ENCODE measurements around the gene SYT10.
"Not testable (repeated sequence)": the region's sequence is repeated elsewhere in the genome, so short reads cannot be mapped to it uniquely, and the experiment has no call there.

SYT10 gene, protein sequence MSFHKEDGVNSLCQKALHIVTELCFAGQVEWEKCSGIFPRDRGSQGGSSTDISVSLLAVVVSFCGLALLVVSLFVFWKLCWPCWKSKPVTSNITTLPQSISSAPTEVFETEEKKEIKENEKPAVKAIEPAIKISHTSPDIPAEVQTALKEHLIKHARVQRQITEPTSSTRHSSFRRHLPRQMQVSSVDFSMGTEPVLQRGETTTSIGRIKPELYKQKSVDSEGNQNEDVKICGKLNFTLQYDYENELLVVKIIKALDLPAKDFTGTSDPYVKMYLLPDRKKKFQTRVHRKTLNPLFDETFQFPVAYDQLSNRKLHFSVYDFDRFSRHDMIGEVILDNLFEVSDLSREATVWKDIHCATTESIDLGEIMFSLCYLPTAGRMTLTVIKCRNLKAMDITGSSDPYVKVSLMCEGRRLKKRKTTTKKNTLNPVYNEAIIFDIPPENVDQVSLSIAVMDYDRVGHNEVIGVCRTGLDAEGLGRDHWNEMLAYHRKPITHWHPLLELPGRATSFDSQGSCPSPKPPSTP

DNA sequence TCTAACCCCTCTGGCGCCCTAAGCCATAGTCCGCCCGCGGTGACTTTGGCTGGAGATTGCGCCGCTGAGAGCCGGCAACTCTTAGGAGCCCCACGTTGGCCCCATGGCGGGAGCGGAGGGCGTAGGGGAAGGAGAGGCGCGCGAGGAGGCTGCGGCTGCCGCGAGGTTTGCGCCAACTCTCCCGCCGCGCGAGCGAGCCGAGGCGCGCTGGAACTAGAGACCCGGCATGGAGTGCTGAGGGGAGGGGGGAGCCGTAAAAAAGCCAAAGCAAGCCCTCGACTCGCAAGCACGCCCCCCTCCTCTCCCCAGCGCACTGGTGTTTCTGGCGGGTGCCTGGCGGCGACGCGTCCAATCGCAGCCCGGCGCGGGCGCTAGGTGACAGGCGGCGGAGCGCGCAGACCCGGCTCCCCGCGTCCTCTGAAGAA, at the start of gene SYT10:
Gene SYT10, minus strand, starts transcription at position 233 of the 425 bp plus-strand sequence. CDS start 297 bp downstream, outside the sequence.
- DNase-seq (ENCODE audit: low read depth in 4 of 4, low spot score in 1 of 4): no peak

DNA sequence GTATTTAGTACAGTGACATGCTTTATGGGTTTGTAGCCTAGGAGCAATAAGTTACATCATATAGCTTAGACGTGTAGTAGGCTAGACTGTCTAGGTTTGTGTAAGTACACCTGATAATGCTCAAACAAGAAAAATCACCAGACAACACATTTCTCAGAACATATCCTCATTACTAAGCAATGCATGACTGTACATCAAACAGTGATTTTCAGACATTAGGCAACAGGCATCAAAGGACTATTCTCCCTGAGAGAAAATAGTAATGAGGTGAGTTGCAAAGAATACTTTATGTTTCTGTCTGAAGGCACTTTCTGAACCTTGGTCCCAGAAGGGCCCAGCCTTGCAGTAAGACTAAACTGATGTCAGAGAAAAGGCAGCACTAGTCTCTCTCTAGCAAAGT, 48.4 kb upstream of the SYT10 start:
- no peak for DNase-seq (ENCODE audit: low read depth in 4 of 4, low spot score in 1 of 4)

DNA sequence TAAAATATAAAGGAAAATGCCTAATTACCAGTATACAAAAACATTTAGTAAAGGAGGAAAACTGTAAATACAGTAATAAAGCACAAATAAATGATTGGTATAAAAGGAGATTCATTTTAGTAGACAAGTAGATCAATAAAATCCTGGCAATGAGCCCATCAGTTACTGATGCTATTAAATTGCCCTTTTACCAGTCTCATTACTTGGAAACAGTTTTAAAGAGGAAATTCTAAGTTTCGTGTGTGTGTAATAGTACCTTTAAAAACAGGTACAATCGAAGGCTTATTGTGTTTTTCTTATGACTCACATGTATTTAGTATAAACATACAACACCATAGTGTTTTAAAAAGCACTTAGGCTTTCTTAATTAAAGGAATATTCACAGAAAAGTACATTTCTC, 46.4 kb upstream of the SYT10 start:
- no peak for DNase-seq (ENCODE audit: low read depth in 4 of 4, low spot score in 1 of 4)

DNA sequence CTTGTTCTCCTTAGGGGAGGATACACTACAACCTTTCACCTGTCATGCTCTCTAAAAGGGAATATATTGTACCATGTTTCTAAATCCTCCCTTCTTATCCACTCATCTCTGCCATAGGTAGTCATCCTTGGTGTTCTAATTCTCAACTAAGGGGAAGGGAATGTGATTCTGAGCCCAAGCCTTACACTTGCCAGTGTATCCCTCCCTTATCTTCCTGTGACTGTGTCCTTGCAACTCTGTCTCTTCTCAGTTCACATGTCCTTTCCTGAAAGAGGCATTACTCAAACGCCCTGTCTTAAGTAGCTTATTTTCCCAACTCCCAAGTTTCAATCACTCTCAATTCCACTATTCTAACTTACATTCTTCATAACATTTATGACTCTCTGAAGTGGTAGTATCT, 44.5 kb upstream of the SYT10 start:
- DNase-seq (ENCODE audit: low read depth in 4 of 4, low spot score in 1 of 4): no peak

DNA sequence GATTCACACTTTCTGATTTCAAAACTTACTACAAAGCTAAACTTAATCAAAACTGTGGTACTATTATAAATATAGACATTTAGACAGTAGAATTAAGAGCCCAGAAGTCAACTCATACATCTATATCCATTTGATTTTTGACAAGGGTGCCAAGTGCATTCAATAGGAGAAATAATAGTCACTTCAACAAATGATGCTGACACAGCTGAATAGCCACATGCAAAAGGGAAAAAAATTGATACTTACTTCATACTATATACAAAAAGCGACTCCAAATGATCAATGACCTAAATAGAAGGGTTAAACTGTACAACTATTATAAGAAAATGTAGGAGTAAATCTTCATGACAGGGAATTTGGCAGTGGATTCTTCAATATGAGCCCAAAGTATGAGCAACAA, 40.7 kb upstream of the SYT10 start:
- DNase-seq (ENCODE audit: low read depth in 4 of 4, low spot score in 1 of 4): no peak

DNA sequence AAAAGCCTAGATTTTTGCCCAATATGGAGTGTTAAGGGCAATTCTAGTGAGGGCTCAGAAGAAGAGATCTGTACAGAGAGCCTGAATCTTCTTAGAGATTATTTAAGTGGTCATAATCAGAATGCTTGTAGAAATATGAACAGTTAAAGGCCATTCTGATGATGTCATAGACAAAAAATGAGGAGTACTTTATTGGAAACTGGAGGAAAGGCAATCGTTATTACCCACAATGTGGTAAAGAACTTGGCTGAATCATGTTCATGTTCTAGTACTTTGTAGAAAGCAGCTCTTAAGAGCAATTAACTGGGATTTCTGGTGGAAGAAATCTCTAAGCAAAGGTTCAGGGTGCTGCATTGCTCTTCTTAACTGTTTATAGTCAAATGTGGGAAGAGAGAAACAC, 36.4 kb upstream of the SYT10 start:
- DNase-seq (ENCODE audit: low read depth in 4 of 4, low spot score in 1 of 4): no peak

DNA sequence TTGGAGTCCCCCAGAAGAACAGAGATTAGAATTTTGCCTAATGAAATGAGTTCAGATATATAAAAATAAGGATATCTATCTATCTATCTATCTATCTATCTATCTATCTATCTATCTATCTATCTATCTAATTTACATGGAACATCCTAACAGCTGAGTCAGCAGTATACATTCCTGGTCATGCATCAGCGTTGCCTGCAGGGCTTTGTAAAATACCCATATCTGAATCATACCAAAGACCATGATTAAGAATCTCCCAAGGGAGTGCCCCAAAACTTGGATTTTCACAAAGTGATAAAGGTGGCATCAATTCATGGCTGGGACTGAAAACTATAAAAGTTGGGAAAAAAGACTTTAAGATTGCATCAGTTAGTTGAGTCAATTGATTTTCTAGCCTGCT, 32.7 kb upstream of the SYT10 start:
- no peak for DNase-seq (ENCODE audit: low read depth in 4 of 4, low spot score in 1 of 4)

DNA sequence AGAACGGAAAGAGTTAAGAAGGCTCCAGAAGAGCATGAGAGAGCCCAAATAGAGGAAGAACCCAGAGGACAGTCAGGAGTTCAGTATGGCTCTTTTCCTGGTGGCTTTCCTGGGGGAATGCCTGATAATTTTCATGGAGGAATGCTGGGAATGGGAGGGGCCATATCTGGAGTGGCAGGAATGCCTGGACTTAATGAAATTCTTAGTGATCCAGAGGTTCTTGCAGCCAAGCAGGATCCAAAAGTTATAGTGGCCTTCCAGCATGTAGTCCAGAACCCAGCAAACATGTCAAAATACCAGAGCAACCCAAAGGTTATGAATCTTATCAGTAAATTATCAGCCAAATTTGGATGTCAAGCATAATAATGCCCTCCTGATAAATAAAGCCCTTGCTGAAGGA, 15.5 kb upstream of the SYT10 start:
- DNase-seq (ENCODE audit: low read depth in 4 of 4, low spot score in 1 of 4): no peak

DNA sequence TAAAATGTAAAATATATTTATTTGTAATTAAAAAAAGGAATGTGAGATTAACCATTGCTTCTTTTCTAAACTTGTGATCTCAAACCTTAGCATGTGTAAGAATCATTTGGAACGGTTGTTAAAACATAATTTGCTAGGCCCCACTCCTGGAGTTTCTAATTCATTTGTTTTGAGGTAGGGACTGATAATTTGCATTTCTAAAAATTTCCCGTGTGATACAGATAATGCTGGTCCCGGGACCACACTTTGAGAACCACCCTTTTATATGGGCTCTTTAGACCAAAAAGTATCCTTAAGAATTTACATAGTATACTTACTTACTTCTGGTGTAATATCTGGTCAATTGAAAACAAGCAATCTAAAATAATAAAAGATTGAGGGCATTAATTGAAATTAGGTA, 10.9 kb upstream of the SYT10 start:
- DNase-seq (ENCODE audit: low read depth in 4 of 4, low spot score in 1 of 4): no peak

DNA sequence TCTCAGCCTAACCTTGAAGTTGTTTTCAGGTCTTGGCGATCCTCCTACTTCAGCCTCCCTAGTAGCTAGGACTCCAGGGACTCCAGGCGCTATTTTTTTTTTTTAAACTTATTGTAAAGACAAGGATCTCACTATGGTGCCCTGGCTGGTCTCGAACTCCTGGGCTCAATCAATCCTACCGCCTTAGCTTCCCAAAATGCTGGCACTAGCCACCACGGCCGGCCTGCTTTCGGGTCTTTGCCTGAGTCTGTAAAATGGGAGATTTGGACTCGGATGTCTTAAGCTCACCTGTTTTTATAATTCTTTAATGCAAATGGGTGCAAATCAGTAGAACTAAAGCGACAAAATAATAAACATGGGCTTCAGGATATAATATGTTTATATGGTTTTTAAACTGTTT, 858 bp upstream of the SYT10 start:
- DNase-seq (ENCODE audit: low read depth in 4 of 4, low spot score in 1 of 4): no peak

DNA sequence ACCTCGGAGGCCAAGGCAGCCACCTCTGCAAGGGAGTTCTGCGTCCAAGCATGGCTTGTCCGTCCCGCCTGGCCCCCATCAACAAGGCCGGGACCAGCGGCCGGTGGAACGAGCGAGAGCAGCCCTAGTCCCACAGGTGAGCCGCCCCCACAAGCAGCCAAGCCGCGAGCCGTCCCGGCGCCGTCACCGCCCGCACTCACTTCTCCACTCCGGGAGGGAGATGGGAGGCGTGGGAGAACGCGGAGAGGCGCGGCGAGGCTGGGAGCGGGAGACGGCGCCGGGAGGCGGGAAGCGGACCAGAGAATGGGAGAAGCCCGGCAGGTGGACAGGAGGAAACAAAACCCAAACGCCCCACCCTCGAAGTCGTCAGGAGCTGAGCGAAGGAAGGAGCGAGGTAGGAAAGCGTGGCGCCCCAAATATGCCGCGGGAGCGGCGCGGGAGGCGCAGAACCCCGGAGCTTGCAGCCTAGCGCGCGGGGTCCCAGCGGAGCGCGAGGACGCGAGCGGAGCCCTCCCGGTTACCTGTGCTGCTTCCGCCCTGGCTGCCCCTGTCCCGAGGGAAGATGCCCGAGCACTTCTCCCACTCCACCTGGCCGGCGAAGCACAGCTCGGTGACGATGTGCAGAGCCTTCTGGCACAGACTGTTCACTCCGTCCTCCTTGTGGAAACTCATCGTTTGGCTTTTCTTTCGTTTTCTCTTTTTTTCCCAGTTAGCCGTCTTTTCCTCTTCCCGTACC, 600 bp downstream of the SYT10 start:
- DNase-seq (ENCODE audit: low read depth in 4 of 4, low spot score in 1 of 4): no peak

DNA sequence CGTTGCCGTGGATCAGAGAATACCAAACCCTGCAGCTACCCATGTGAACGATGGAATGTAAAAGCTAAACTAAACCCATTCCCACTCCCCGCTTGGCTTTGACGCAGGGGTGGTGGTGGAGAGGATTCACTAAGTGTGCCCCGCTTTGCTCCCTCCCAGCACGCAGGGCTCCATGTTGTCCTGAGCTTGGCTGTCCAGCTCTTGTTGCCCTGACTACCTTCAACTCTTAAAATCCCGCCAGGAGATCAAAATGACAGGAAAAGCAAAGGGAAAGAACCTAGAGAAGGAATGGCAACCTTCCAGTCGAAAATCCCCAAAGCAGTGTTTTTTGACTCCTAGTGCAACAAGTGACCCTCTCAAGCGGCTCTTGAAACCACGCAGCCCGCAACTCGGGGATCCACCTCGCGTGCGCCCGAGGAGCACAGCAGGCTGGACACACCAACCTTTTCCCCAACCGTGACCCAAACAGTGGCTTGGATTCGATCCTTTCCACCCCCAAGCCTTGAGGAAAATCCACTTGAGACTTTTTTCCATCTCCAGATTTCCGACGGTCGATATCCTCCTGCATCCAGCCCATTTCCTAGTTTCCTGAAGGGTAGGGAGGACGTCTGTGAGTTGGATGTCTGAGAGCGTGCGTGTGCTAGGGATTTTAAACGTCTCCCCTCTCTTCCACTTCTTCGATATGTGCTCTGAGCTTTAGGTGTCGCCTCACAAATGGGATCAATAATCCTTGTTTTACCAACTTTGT, 1.4 kb downstream of the SYT10 start:
- no peak for DNase-seq (ENCODE audit: low read depth in 4 of 4, low spot score in 1 of 4)

DNA sequence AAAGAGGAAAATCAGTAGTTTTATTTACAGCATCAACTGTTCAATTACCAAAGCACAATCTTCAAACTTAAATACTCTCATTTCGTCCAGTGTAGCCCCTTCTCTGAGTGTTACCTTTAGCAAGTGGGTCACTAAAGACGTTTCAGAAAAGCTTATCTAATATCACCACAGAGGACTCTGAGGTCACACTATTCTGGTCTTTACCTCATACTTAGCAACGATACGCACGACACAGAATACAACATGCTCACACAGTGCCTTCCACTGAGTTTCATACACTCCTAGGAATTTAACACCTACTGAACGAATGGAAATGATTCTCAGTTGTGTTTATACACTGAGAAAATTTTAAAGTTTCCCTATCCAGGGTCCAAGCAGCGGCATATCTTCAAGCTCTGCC, 2.0 kb downstream of the SYT10 start:
- no peak for DNase-seq (ENCODE audit: low read depth in 4 of 4, low spot score in 1 of 4)

DNA sequence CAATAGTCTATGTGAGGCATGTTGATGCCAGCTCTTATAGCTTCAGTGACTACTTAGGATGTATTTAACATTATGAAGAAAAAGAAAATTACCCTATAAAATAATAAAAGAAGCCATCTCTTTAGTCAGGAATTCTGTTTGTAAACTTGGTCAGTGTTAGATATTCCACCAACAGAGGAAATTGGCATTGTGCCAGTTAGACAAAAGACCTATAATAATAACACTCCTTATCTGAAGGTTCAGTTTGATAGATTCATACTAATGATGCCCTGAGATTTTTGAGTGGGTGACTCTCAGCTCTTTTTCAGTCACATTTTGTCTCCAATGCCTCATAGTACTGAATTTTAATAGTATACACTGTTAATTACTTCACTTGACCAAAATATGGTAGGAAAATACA, 6.6 kb downstream of the SYT10 start:
- no peak for DNase-seq (ENCODE audit: low read depth in 4 of 4, low spot score in 1 of 4)

DNA sequence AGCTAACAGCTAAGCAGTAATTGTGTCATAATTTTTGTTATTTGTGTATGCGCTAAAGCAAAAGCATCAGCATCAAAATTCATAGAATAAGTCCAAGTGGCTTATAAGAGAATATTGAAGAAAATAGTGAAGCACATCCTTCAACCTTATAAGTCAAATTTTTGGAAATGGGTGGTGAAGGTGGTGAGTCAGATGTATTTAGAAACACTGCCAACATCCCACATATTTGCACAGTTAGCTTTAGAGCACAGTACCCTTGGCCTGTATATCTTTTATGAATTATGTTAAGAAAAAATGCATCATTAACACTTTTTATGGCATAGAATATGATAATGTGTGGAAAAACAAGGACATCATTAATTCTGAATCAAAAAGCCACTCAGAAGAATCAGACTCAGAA, 8.0 kb downstream of the SYT10 start:
- DNase-seq (ENCODE audit: low read depth in 4 of 4, low spot score in 1 of 4): no peak

DNA sequence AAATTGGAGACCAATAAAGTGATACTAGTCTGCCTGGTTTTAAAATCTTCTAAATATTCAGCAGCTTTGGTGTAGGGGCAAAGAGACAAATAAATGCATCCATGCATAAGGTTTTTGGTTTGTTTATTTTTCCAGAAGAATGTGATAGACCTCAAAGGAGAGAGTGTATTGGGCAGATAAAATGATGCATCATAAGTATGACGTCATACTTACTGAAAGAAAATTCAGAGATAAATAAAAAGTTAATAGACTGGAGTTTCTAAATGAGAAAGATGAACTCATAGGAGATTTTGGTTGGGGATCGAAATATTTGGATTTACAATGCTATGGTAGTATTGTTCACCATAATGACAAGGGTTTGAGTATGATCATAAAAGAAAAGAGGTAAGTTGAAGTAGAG, 10.2 kb downstream of the SYT10 start:
- no peak for DNase-seq (ENCODE audit: low read depth in 4 of 4, low spot score in 1 of 4)

DNA sequence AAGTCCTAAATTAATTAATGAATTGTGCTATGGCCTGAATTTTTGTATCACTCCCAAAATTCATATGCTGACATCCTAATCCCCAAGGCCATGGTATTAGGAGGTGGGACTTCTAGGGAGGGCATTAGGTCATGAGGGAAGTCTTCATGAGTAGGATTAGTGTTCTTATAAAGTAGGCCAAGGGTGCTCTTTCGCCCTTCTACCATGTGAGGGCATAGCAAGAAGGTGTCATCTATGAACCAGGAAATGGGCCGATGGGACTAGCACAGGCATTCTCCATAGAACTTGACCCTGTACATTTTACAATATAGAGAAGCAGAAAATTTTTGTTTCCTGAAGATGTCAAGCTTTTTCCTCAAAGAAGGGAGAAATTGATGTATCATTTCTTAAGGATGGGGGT, 12.5 kb downstream of the SYT10 start:
- no peak for DNase-seq (ENCODE audit: low read depth in 4 of 4, low spot score in 1 of 4)

DNA sequence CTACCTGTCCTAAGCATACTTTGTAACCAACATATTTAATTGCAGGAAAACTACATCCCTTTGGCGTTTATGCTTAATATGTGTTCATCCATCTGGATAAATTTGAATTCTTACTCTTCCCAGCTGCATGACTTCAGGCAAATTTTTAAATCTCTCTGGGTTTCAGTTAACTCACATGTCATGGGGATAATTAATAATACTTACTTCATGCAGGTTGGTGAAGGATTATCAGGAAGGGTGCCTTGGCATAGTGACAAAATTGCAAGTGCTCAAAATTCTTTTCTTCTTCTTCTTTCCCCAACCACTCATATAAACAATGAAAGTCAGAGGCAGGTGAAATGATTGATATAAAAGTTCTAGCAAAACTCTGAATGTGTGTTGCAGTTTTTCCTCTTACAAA, 15.9 kb downstream of the SYT10 start:
- DNase-seq (ENCODE audit: low read depth in 4 of 4, low spot score in 1 of 4): no peak

DNA sequence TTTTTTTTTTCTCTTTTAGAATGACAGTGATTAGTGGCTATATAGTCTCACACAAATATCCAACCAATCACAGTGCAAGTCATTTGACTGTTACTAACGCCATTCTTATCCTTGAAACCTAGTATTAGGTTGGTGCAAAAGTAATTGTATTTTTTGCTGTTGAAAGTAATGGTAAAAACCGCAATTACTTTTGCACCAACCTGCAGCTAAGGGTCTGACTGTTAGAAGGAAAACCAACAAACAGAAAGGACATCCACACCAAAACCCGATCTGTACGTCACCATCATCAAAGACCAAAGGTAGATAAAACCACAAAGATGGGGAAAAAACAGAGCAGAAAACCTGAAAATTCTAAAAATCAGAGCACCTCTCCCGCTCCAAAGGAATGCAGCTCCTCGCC, 27.2 kb downstream of the SYT10 start:
- not testable (repeated sequence) for DNase-seq (ENCODE audit: low read depth in 4 of 4, low spot score in 1 of 4)

DNA sequence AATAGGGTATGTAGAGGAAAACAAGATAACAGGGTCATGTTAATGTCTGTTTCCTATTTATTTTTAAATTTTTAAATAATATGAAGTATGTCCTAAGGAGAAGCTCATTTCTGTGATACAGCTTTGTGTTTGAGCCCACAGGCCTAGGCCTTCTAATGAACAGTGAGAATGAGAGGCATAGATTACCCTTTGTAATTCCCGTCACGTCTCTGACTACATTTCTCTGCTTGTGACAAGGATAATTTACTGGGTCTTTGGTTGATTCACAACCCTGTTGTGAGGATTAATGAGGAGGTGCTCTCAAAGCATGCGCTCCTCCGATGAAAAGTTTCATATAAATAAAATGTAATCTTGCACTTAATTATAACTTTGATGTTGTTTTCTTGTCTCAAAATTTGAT, 56.1 kb downstream of the SYT10 start:
- no peak for DNase-seq (ENCODE audit: low read depth in 4 of 4, low spot score in 1 of 4)

DNA sequence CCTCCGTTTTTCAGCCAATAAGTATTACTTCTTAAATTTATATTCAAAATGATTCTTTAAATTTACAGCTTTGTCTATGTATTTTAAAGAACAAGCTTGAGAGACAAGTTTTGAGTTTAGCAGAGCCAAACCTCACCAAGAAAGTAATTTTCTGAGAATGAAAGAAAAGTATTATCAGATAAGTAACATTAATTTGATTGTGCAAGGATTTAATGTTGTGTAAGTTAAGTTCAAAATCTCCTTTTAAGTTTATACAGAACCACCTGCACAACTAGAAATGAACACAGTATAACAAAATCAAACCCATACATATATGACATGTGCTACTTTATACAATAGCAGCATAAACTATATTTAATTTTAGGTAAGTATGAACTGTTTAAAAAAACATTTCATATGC, 63.5 kb downstream of the SYT10 start:
- DNase-seq (ENCODE audit: low read depth in 4 of 4, low spot score in 1 of 4): no peak

DNA sequence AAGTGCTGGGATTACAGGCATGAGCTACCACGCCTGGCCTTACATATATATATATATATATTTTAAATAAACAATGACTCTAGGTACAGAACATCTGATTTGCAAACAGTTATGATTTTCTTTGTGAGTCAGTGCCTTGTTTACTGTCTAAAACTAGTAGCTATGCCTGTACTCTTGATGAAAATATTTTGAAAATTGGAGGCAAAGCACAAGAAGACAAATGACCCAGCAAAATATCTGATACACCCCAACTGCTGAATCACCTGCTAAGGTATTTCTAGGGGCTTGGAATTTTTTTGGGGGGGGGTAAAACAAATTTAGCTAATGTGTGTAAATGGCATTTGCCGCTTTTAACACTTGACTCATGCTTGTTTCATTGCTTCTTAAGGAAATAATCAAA, 69.3 kb downstream of the SYT10 start:
- no peak for DNase-seq (ENCODE audit: low read depth in 4 of 4, low spot score in 1 of 4)

Data from stimulated activated CD4-positive, alpha-beta T cell treated with anti-CD3 and anti-CD28 coated beads, Interleukin-1b, Interleukin-23, amount 100 ng/mL, for 24 hours (primary cell).